Epithelial cell of esophagus (primary cell): ENCODE results near the gene SPINK2.

ENCODE experiments used
- DNase-seq: peaks from one replicate; pipeline ENCODE4 v3.0.0; 2010; ENCODE audit warnings: low read depth
- H3K4me3 ChIP-seq: 2 replicates; pipeline ENCODE4 v1.5.1; 2011; ENCODE audit warnings: mild to moderate bottlenecking, low read length, control low read depth
- TF ChIP-seq, protein P1 (sequence below): IDR thresholded peaks from 2 replicates; pipeline ENCODE4 v1.5.1; 2011; ENCODE audit warnings: low read depth, mild to moderate bottlenecking, low read length, control low read depth, inconsistent platforms; ENCODE audit not compliant: insufficient read depth; ENCODE audit errors: missing control alignments

The SPINK2 gene

DNA sequence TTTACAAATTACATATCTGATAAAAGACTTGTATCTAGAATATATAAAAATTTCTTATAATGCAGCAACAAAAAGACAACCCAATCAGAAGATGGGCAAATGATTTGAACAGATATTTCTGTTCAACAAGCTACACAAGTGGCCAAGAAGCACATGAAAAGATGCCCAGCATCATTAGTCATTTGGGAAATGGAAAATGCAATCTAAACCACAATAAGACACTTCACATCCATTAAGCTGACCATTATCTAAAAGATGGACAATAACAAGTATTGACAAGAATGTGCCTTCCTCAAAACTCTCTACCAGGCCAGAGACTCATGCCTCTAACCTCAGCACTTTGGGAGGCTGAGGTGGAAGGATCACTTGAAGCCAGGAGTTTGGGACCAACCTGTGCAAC lies 53.9 kb downstream of the SPINK2 start:
- TF ChIP-seq, protein P1, sequence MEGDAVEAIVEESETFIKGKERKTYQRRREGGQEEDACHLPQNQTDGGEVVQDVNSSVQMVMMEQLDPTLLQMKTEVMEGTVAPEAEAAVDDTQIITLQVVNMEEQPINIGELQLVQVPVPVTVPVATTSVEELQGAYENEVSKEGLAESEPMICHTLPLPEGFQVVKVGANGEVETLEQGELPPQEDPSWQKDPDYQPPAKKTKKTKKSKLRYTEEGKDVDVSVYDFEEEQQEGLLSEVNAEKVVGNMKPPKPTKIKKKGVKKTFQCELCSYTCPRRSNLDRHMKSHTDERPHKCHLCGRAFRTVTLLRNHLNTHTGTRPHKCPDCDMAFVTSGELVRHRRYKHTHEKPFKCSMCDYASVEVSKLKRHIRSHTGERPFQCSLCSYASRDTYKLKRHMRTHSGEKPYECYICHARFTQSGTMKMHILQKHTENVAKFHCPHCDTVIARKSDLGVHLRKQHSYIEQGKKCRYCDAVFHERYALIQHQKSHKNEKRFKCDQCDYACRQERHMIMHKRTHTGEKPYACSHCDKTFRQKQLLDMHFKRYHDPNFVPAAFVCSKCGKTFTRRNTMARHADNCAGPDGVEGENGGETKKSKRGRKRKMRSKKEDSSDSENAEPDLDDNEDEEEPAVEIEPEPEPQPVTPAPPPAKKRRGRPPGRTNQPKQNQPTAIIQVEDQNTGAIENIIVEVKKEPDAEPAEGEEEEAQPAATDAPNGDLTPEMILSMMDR = no peak
- H3K4me3 ChIP-seq = no peak overlapping the region
- DNase-seq = no peak

DNA sequence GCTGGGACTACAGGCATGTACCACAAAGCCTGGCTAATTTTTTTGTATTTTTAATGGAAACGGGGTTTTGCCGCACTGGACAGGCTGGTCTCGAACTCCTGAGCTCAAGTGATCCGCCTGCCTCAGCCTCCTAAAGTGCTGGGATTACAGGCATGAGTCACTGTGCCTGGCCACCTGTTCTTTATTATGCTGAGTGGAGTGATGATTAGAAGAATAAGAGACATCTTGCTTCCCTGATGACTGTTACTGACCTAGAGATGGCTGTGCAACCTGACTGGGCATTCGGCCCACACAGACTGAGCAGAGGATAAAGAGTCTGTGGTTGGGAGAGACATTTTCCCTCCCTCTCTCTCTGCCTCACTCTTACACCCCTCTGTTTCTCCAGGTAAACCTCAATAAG lies 56.7 kb downstream of the SPINK2 start:
- DNase-seq = peak; percentile 32
- TF ChIP-seq, protein P1 = no peak
- no peak overlapping the region for H3K4me3 ChIP-seq

DNA sequence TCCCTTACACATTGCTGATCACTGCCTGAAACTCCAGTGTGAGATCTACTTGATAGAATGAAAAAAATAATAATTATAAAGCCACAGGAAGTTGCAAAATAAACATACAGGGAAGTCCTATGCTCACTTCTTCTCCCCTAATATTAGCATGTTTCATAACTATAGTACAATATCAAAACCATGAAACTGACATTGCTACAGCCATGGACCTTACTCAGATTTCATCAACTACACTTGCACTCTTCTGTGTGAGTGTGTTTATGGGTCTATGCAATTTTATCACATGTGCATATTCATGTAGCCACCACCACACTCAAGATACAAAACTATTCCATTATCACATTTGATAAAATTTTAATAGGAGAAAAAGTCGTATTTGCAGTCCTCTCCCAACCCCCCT lies 57.3 kb downstream of the SPINK2 start:
- H3K4me3 ChIP-seq = no peak overlapping the region
- TF ChIP-seq, protein P1 = no peak
- DNase-seq = no peak

DNA sequence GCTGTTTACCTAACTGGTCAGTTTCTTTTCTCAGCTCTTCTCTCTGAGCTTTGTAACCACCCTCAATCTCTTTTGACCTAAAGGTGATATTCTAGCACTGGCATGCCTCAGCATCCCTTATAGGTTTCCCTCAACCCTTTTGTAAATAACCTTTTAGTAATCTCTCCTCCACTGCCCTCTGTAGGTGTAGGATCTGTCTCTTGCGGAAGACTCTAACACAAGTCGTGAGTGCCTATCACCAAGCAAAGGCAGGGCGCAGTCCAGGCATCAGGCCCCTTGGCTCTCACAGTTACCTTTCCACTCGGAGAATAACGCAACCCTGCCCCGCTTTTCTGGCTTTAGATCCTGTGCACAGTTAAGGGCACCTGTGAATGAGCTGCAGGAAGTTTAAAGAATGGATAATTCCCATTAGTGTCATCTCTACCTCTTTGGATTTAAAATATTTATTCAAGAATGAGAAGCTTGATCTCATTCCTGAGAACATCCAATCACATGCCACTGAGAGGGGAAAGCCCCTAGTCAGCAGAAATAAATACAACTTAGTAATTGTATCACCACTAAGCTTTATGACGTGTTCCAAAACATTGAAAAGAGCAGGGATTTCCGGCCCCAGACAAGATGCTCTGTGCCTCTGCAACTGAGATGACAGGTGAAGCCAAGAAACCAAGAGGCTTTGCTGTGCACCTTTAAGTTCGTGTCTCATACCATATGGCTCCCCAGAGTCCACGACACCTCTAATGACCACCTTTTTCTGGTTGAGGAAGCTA lies 58.8 kb downstream of the SPINK2 start:
- TF ChIP-seq, protein P1 = no peak
- no peak overlapping the region for H3K4me3 ChIP-seq
- DNase-seq = peak; percentile 18

DNA sequence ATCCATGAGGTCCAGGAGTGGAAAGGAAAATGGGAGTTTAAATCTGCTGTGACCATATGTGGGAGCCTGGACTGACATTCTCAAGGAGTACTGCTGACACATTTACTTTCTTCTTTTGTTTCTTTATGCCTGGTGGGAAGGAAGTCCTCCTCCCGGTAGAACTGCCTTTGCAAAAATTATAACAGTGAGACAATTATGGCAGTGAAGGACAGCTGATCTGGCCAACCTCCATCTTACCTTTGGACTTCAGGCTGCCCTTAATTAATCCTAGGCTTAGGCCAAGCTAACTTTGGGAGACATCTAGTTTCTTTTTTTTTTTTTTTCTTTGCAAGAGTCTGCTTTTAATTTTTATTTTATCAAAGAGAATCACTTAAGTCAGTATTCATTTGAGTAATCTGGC lies 61.3 kb downstream of the SPINK2 start:
- no peak for DNase-seq
- no peak overlapping the region for H3K4me3 ChIP-seq
- TF ChIP-seq, protein P1 = no peak
